NCI-H2029 treated with DMSO at 0.1 percent for 48 hours (cell line): ENCODE measurements around the gene SERAC1.

ENCODE experiments used
- DNase-seq: peaks from one replicate; lab custom pipeline; 2025; lab: John Stamatoyannopoulos, UW

The SERAC1 gene

GRCh38 chr6:158122048-158122447 lies 46.0 kb downstream of the SERAC1 start:
- no peak for DNase-seq

GRCh38 chr6:158121335-158121734 lies 46.7 kb downstream of the SERAC1 start:
- no peak for DNase-seq

GRCh38 chr6:158118886-158119285 lies 49.2 kb downstream of the SERAC1 start:
- no peak for DNase-seq

GRCh38 chr6:158115508-158115907 lies 52.6 kb downstream of the SERAC1 start:
- DNase-seq, result no peak

- DNase-seq, result no peak
Observed at GRCh38 chr6:158115102-158115501, 53.0 kb downstream of the SERAC1 start.

GRCh38 chr6:158113802-158114201 lies 54.3 kb downstream of the SERAC1 start:
- no peak for DNase-seq

GRCh38 chr6:158111987-158112386 lies 56.1 kb downstream of the SERAC1 start:
- DNase-seq, result no peak

- no peak for DNase-seq
Observed at GRCh38 chr6:158110986-158111385, 57.1 kb downstream of the SERAC1 start.

GRCh38 chr6:158109748-158110147 lies 58.3 kb downstream of the SERAC1 start:
- DNase-seq, result no peak

GRCh38 chr6:158104696-158105095 lies 63.4 kb downstream of the SERAC1 start:
- no peak for DNase-seq

GRCh38 chr6:158103228-158103627 lies 64.8 kb downstream of the SERAC1 start:
- DNase-seq, result no peak

- DNase-seq, result no peak
Observed at GRCh38 chr6:158095671-158096070, 72.4 kb downstream of the SERAC1 start.

GRCh38 chr6:158095031-158095430 lies 73.0 kb downstream of the SERAC1 start:
- no peak for DNase-seq

GRCh38 chr6:158092806-158093205 lies 75.3 kb downstream of the SERAC1 start:
- no peak for DNase-seq

- DNase-seq, result no peak
Observed at GRCh38 chr6:158087224-158087867, 80.7 kb downstream of the SERAC1 start.

GRCh38 chr6:158086504-158087223 lies 81.4 kb downstream of the SERAC1 start:
- no peak for DNase-seq

GRCh38 chr6:158086054-158086503 lies 82.0 kb downstream of the SERAC1 start:
- DNase-seq, result no peak

GRCh38 chr6:158085261-158086053 lies 82.6 kb downstream of the SERAC1 start:
- no peak for DNase-seq

- no peak for DNase-seq
Observed at GRCh38 chr6:158083455-158084325, 84.4 kb downstream of the SERAC1 start.

GRCh38 chr6:158081657-158081935 lies 86.5 kb downstream of the SERAC1 start:
- DNase-seq, result no peak

- no peak for DNase-seq
Observed at GRCh38 chr6:158080849-158081656, 87.0 kb downstream of the SERAC1 start.
